Measurements from ENCODE around the gene FAM168A.

DNA sequence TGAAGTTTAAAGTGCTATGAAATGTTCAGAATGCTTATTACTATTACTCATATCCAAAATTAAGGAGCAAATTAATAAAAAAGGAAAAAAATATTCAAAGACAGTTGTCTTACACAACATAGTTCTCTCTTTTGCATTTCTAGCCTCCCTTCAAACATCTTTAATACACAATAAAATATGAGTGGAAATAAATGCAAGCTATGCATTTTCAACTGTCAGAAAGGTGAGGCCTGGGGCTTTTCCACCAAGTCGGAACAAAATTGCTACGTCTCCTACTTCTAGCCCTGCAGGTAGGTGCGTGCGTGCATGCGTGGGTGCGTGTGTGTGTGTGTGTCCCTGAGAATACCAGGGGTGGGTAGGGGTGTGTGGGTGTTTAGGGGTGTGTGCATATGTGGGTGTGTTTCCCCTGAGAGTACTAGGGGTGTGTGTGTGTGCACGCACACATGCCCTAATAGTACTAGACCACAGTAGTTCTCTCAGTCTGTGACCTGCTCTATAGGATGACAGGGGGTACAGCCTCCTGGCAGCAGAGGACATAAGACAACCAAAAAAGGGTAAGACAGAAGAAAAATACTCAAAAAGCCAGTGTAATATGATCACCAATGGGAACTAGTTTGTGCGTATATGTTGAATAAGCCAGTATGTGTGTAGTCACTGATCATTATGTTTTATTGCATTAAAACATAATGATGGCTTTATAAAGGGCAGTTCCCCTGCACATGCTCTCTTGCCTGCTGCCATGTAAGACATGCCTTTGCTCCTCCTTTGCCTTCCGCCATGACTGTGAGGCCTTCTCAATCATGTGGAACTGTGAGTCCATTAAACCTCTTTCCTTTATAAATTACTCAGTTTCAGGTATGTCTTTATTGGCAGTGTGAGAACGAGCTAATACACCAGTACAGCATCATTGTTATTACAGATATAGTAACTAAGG lies 89.4 kb downstream of the FAM168A start:
- TF ChIP-seq POLR2AphosphoS5 (IDR thresholded peaks at IDR 0.05; ENCODE audit: low read depth) = no peak
- TF ChIP-seq, protein P1, sequence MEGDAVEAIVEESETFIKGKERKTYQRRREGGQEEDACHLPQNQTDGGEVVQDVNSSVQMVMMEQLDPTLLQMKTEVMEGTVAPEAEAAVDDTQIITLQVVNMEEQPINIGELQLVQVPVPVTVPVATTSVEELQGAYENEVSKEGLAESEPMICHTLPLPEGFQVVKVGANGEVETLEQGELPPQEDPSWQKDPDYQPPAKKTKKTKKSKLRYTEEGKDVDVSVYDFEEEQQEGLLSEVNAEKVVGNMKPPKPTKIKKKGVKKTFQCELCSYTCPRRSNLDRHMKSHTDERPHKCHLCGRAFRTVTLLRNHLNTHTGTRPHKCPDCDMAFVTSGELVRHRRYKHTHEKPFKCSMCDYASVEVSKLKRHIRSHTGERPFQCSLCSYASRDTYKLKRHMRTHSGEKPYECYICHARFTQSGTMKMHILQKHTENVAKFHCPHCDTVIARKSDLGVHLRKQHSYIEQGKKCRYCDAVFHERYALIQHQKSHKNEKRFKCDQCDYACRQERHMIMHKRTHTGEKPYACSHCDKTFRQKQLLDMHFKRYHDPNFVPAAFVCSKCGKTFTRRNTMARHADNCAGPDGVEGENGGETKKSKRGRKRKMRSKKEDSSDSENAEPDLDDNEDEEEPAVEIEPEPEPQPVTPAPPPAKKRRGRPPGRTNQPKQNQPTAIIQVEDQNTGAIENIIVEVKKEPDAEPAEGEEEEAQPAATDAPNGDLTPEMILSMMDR (IDR thresholded peaks at IDR 0.05; ENCODE audit: insufficient read depth, low read length) = no peak
- TF ChIP-seq, protein P2, sequence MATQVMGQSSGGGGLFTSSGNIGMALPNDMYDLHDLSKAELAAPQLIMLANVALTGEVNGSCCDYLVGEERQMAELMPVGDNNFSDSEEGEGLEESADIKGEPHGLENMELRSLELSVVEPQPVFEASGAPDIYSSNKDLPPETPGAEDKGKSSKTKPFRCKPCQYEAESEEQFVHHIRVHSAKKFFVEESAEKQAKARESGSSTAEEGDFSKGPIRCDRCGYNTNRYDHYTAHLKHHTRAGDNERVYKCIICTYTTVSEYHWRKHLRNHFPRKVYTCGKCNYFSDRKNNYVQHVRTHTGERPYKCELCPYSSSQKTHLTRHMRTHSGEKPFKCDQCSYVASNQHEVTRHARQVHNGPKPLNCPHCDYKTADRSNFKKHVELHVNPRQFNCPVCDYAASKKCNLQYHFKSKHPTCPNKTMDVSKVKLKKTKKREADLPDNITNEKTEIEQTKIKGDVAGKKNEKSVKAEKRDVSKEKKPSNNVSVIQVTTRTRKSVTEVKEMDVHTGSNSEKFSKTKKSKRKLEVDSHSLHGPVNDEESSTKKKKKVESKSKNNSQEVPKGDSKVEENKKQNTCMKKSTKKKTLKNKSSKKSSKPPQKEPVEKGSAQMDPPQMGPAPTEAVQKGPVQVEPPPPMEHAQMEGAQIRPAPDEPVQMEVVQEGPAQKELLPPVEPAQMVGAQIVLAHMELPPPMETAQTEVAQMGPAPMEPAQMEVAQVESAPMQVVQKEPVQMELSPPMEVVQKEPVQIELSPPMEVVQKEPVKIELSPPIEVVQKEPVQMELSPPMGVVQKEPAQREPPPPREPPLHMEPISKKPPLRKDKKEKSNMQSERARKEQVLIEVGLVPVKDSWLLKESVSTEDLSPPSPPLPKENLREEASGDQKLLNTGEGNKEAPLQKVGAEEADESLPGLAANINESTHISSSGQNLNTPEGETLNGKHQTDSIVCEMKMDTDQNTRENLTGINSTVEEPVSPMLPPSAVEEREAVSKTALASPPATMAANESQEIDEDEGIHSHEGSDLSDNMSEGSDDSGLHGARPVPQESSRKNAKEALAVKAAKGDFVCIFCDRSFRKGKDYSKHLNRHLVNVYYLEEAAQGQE (IDR thresholded peaks at IDR 0.05; ENCODE audit: insufficient replicate concordance, low read depth) = no peak
- TF ChIP-seq GABPA (IDR thresholded peaks at IDR 0.05; ENCODE audit: low read depth) = no peak

Data from HL-60 (cell line).